ENCODE data around the gene GOLGA8T.
"Not testable (repeated sequence)": the region's sequence is repeated elsewhere in the genome, so short reads cannot be mapped to it uniquely, and the experiment has no call there.

DNA sequence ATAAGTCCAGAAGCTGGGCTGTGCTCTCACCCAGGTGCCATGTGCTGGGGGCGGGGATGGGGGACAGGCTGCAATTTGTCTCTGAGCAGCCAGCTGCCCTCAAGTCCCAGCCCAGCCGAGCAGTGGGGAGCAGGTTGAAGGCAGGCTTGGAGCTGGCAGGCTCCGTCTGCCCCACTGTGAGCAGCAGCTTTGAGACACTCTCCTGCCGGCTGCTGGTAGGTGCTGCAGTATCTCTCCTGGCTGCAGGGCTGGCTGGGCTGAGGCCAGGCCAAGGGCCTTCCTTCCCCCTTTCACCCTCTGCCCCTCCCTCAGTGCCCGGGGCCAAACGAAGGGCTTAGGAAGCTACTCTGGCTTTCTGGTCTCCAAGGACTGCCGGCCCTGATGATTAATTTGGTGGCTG, 50.6 kb downstream of the GOLGA8T start:
- TF ChIP-seq POLR2AphosphoS5 (IDR thresholded peaks at IDR 0.05); POLR2A (IDR thresholded peaks at IDR 0.05; ENCODE audit: low read depth): not testable (repeated sequence)
- TF ChIP-seq, protein P1, sequence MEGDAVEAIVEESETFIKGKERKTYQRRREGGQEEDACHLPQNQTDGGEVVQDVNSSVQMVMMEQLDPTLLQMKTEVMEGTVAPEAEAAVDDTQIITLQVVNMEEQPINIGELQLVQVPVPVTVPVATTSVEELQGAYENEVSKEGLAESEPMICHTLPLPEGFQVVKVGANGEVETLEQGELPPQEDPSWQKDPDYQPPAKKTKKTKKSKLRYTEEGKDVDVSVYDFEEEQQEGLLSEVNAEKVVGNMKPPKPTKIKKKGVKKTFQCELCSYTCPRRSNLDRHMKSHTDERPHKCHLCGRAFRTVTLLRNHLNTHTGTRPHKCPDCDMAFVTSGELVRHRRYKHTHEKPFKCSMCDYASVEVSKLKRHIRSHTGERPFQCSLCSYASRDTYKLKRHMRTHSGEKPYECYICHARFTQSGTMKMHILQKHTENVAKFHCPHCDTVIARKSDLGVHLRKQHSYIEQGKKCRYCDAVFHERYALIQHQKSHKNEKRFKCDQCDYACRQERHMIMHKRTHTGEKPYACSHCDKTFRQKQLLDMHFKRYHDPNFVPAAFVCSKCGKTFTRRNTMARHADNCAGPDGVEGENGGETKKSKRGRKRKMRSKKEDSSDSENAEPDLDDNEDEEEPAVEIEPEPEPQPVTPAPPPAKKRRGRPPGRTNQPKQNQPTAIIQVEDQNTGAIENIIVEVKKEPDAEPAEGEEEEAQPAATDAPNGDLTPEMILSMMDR (IDR thresholded peaks at IDR 0.05), result not testable (repeated sequence)

All from esophagus muscularis mucosa (tissue), 3 donors.